ENCODE measurements around the gene TBXAS1. TPM values are rescaled to one million over a fixed set of nuclear protein-coding genes. Genes with fewer than 3 reads are reported as not detected.
"Not testable (repeated sequence)": the region's sequence is repeated elsewhere in the genome, so short reads cannot be mapped to it uniquely, and the experiment has no call there.

TBXAS1 gene
- total RNA-seq, 1 donor from 2014 or later, result 4.3 TPM

DNA sequence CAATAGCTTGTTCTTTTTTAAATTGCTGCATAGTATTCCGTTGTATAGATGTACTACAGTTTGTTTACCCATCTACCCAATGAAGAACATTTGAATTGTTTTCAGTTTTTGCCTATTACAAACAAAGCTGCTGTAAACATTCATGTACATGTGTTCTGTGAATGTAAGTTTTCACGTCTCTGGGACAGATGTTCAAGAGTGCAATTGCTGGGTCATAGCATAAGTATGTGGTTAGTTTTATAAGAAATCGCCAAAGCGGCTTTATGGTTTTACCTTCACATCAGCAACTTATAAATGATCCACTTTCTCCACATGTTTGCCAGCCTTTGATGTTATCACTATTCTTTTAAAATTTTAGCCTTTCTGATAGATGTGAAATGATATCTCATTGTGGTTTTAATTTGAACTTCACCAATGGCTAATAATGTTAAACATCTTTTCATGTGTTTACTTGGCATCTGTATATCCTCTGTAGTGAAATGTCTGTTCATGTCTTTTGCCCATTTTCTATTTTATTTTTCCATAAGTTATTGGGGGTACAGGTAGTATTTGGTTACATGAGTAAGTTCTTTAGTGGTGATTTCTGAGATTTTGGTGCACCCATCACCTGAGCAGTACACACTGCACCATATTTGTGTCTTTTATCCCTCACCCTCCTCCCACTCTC, 73.5 kb downstream of the TBXAS1 start:
- no peak for DNase-seq (ENCODE audit: low spot score)
- intact Hi-C loops (cut with DNase I), result no loop called here

- intact Hi-C loops (cut with DNase I); DNase-seq (ENCODE audit: low spot score): not testable (repeated sequence)
These were observed 74.0 kb downstream of the TBXAS1 start for GRCh38 chr7:139903103-139903477.

- no peak for DNase-seq (ENCODE audit: low spot score)
- intact Hi-C loops (cut with DNase I), result no loop called here
These were observed 77.8 kb downstream of the TBXAS1 start for GRCh38 chr7:139906879-139907278.

DNA sequence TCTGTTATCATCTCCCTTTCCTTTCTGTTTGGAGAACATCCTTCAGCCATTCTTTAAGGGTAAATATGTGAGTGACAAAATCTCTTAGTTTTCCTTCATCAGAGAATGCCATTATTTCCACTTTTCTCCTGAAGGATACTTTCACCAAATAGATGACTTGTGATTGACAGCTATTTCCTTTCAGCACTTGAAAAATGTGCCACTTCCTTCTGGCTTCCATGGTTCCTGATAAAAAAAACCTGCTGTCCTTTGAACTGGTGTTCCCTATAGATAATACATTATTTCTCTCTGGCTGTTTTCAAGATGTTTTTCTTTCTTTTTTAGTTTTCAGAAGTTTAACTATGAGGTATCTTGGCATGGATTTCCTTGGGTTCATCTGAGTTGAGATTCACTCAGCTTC, 79.7 kb downstream of the TBXAS1 start:
- intact Hi-C loops (cut with DNase I), result no loop called here
- DNase-seq (ENCODE audit: low spot score), result no peak

DNA sequence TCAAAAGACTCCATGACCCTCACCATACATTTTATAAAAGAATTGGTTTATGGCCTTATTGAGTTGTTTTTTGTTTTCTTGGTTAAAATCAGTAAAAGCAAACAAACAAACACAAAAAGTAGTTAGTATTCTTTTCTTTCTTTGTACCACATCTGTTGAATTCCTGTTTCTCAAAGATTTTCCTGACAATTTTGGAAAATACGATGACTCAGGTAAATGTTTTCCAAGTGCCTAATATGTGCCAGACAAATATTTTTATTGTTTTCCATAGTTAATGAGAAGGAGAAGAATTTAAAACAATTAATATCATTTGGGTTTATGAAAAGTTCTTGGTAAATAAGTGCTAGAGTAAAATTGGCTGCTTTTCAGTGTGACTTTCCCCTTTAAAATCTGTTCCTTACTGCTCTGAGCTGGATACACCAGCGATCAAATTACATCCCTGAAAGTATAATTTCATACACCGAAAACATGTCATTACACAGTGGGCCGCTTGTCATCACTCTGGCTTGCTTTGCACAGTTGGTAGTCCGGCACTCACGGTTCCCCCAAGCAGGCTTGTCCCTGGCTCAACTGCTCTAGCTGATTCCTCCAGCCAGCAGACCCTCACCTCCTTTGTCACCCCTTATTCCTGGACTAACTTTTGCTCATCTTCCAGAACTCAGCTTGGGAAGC, 80.5 kb downstream of the TBXAS1 start:
- intact Hi-C loops (cut with DNase I), result no loop called here
- no peak for DNase-seq (ENCODE audit: low spot score)

- intact Hi-C loops (cut with DNase I), result no loop called here
These were observed 84.2 kb downstream of the TBXAS1 start for GRCh38 chr7:139913021-139913844.

GRCh38 chr7:139913845-139914135, 84.7 kb downstream of the TBXAS1 start:
- DNase-seq (ENCODE audit: low spot score), result no peak
- intact Hi-C loops (cut with DNase I), result no loop called here

More at GRCh38 chr7:139913021-139913844, 84.2 kb downstream of the TBXAS1 start:
- no peak for DNase-seq (ENCODE audit: low spot score)

DNA sequence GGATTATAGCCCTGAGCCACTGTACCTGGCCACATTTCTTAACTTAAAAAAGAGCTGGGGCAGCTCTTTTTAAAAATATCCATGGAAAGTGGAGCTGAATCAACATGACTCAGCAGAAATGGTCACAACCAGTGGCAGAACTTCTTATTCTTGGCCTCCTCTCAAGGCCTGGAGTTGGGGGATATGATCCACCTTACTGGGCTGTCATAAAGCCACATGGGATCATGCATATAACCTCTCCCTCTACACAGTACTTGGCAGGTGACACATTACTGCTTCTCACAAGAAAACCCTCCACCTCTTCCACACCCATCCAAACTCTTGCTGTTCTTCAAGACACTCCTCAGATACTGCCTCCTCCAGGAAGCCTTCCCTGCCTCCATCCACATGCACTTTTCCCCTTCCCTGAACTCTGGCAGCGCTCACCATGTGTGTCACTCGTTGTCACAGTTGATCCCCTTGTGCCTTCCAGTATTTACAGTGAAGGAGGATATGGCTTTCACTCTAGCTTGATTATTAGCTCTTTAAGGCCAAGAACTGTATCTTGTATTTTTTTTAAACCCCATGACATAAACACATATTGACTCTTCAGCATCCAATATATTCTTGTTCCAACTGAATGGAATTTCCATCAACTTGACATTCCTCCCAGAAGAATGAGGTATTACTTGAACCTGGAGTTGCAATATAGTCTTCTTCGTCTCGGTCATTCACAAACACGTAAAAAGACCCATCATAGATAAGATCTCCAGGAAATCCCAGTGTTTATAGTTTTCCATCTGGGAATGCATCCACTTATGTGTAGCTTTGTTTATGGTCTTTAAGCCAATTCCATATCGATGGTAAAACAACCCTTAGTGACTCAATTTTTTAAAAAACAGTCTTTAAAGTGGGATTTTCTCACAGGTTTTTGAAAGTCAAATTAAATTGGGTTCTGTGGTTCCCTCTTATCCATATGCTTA, 85.5 kb downstream of the TBXAS1 start:
- DNase-seq (ENCODE audit: low spot score), result no peak
- intact Hi-C loops (cut with DNase I), result loop anchor here (5.0 kb wide), 1 partner anchor 267 kb away; no protein-coding TSS in a partner anchor

DNA sequence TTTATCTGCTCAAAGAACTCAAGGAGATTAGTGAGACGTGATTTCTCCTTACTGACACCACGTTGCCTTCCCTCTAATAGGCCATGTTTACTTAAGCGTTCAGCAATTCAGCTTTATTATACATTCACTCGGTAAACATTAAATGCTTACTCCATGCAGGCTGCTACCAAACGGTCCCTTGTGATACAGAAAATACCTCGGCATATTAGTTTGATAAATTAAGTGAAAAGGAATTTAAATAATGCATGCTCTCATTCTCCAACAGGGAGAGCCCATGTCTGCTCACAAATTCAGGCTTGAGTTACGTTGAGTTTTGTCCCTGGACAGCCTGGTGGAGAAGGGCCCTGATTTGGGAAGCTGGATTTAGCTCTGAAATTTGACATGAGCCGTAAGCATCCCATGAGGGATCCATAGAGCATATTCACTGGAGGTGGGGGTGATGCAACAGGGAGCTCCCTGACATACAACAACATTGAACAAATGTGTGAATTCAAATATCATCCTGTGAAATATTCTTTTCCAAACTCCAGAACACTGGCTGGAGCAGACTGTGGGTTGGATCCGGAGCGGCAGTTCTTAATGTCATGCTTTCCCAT, 86.3 kb downstream of the TBXAS1 start:
- intact Hi-C loops (cut with DNase I), result loop anchor here (5.0 kb wide), 1 partner anchor 268 kb away; no protein-coding TSS in a partner anchor
- DNase-seq (ENCODE audit: low spot score), result no peak

DNA sequence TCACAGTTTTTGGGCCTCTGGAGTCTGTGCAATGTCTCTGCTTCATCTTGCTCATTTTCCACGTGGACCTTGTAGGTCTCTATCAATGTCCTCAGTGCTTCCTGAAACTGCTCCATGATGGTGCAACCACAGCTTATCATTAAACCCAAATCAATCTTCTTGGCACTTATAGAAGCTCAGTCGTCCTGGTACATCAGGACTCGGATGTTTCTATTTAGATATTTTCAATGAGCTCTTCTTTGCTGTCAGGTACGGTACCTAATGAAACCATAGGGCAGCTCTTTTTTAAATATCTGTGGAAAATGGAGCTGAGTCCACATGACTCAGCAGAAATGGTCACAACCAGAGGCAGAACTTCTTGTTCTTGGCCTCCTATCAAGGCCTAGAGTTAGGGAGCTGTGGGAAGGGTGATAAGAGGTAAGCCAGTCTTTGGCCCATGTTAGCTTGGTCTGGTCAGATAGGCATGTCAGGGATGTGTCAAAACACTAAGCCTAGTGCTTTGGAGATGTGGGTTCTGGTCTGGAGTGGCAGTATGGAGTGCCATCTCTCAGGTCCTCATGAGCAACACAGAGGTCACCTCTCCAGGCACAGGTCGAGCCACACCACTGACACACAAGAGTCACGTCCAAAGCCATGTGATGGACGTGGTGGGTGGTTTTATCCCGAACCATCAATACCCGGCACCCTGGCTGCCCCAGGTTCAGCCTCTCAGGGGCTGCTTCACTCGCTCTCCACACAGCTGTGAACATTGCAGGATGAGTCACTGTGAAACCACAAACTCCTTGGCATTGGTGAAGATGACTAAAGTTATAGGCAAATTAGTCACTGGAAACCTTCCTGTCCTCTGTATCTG, 87.0 kb downstream of the TBXAS1 start:
- intact Hi-C loops (cut with DNase I), result loop anchor here (5.0 kb wide), 1 partner anchor 269 kb away; no protein-coding TSS in a partner anchor
- no peak for DNase-seq (ENCODE audit: low spot score)

GRCh38 chr7:139916717-139917395, 87.8 kb downstream of the TBXAS1 start:
- no peak for DNase-seq (ENCODE audit: low spot score)
- intact Hi-C loops (cut with DNase I), result loop anchor here (5.0 kb wide), 1 partner anchor 270 kb away; no protein-coding TSS in a partner anchor

GRCh38 chr7:139917851-139918250, 88.8 kb downstream of the TBXAS1 start:
- DNase-seq (ENCODE audit: low spot score), result no peak
- intact Hi-C loops (cut with DNase I), result loop anchor here (5.0 kb wide), 1 partner anchor 271 kb away; no protein-coding TSS in a partner anchor

GRCh38 chr7:139918480-139918879, 89.4 kb downstream of the TBXAS1 start:
- DNase-seq (ENCODE audit: low spot score), result no peak
- intact Hi-C loops (cut with DNase I), result loop anchor here (5.0 kb wide), 1 partner anchor 271 kb away; no protein-coding TSS in a partner anchor

- no peak for DNase-seq (ENCODE audit: low spot score)
- intact Hi-C loops (cut with DNase I), result no loop called here
These were observed 94.0 kb downstream of the TBXAS1 start for GRCh38 chr7:139923090-139923489.

DNA sequence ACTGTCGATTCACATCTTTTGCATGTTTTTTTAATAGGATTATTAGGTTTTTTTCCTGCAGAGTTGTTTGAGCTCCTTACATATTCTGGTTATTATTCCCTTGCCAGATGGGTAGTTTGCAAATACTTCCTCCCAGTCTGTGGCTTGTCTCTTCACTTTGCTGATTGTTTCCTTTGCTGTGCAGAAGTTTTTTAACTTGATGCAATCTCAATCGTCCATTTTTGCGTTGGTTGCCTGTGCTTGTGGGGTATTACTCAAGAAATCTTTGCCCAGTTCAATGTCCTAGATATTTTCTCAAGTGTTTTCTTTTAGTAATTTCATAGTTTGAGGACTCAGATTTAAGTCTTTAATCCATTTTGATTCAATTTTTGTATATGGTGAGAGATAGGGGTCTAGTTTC, 95.4 kb downstream of the TBXAS1 start:
- no peak for DNase-seq (ENCODE audit: low spot score)
- intact Hi-C loops (cut with DNase I), result no loop called here

- intact Hi-C loops (cut with DNase I); DNase-seq (ENCODE audit: low spot score): not testable (repeated sequence)
These were observed 100.2 kb downstream of the TBXAS1 start for GRCh38 chr7:139929221-139929620.

- DNase-seq (ENCODE audit: low spot score), result no peak
- intact Hi-C loops (cut with DNase I), result no loop called here
These were observed 101.4 kb downstream of the TBXAS1 start for GRCh38 chr7:139930286-139930965.
